Uterus (tissue), 4 donors: ENCODE data around the gene FEN1. TPM values are rescaled to one million over a fixed set of nuclear protein-coding genes. Genes with fewer than 3 reads are reported as not detected.

Source experiments
- DNase-seq, 2 donors: peaks; one replicate each; pipeline ENCODE4 v3.0.0-alpha.2; 2019 to 2020
- H3K27ac ChIP-seq, 2 donors: fragments of 200-600 bp; sonication (generic); 1 replicate in 1 of 2; 2 replicates in 1 of 2; pipeline ENCODE4 v1.5.1; 2016 to 2018
- H3K27me3 ChIP-seq, 2 donors: fragments of 200-600 bp; sonication (generic); one replicate each; pipeline ENCODE4 v1.5.1; 2018 to 2019; ENCODE audit warnings: control low read depth in 1 of 2
- H3K36me3 ChIP-seq, 2 donors: fragments of 200-600 bp; sonication (generic); one replicate each; pipeline ENCODE4 v1.5.1; 2019; ENCODE audit warnings: control low read depth in 1 of 2
- H3K4me1 ChIP-seq, 2 donors: fragments of 200-600 bp; sonication (generic); one replicate each; pipeline ENCODE4 v1.5.1; 2018 to 2019; ENCODE audit warnings: control low read depth in 1 of 2
- H3K4me3 ChIP-seq, 2 donors: fragments of 200-600 bp; sonication (generic); 1 replicate in 1 of 2; 2 replicates in 1 of 2; pipeline ENCODE4 v1.5.1; 2018 to 2019; ENCODE audit warnings: mild to moderate bottlenecking in 1 of 2
- H3K9me3 ChIP-seq, 2 donors: fragments of 200-600 bp; sonication (generic); one replicate each; pipeline ENCODE4 v1.5.1; 2019; ENCODE audit warnings: control low read depth in 1 of 2
- CTCF ChIP-seq, 4 experiments: fragments of 200-600 bp in 2 of 4; fragments of 450-650 bp in 2 of 4; sonication (generic) in 2 of 4; IDR thresholded peaks; one replicate each; pipeline ENCODE4 v1.5.1; 2016 to 2019; ENCODE audit warnings: antibody characterized with exemption in 4 of 4, mild to moderate bottlenecking in 2 of 4, moderate library complexity in 1 of 4
- POLR2A ChIP-seq, 2 donors: fragments of 450-650 bp; IDR thresholded peaks; one replicate each; pipeline ENCODE4 v1.6.1; 2016; ENCODE audit warnings: antibody characterized with exemption in 2 of 2, mild to moderate bottlenecking in 1 of 2, moderate library complexity in 1 of 2
- intact Hi-C: fragments of 100-400 bp; cut with DNase I; formaldehyde crosslinking; loops from one replicate; pipeline ENCODE4 v1.15.1; 2023; ENCODE audit warnings: low total_unique reads
- total RNA-seq, 4 donors: library from RNA; depleted of rRNA in 3 of 4; stranded (reverse); fragments of >200 nt in 3 of 4; gene quantifications; one replicate each; pipeline versions ENCODE4 v1.1.0 to v1.2.4, GENCODE V29; 2014 to 2023
- donor health status: DM: yes; HTN: yes; CAD: no.

FEN1 gene
- total RNA-seq, 4 donors from 2014 or later: 0.77 to 19.4 (median 6.8) TPM

DNA sequence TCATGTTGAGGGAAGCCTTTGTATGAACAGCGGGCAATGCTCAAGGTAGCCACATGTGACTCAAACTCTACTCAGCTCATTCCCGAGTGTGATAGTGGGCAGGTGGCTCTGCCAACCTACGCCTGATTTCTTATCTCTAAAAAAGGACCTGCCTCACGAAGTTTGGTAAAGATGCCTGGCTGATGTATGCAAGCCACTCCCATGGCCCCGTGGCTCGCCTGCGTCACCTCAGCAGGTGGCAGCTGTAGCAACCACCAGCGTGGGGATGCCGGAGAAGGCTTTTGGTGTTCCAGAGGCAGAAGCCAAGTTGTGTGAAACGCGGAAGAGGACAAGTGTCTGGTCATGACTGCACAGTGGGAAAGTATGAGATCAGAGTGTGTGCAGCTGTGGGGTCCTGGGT lies 40.8 kb downstream of the FEN1 start:
- Histone ChIP-seq H3K4me1 (peaks cover 11 to 22% of the 10 kb centered on the region in 2 donors), H3K27me3 (no peaks in the 10 kb centered on the region), H3K36me3 (no peaks in the 10 kb centered on the region), H3K27ac (peak overlapping the region in 1 of 2 donors; percentile 24), H3K9me3 (no peaks in the 10 kb centered on the region), H3K4me3 (no peak overlapping the region)
- TF ChIP-seq CTCF (IDR thresholded peaks at IDR 0.05) (no peak), POLR2A (IDR thresholded peaks at IDR 0.05) (no peak)
- intact Hi-C loops: no loop called here
- no peak for DNase-seq

DNA sequence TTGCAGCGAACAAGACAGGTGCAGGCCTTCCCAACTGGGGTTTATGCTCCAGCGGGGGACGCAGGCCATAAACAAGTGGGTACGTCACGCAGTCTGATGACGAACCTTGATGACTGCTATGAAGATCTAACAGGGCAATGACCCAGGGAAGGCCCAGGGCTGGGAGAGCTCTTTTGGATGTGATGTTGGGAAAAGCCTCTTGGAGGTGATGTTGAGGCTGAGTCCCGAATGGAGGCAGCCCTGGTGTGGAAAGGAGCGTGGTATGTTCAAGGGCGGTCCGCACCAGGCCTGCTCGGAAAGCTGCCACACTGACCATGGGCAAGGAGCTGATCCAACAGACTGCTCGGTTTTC lies 41.2 kb downstream of the FEN1 start:
- peaks cover 11 to 22% of the 10 kb centered on the region in 2 donors for H3K4me1 ChIP-seq
- peak overlapping the region; percentile 77 to 80 for H3K27ac ChIP-seq

GRCh38 chr11:61834278-61835048 lies 41.8 kb downstream of the FEN1 start:
- DNase-seq: peak; percentile 60 to 64
- intact Hi-C loops: no loop called here

More for the DNA sequence above, 41.2 kb downstream of the FEN1 start:
- H3K27me3 ChIP-seq: no peaks in the 10 kb centered on the region
- H3K4me3 ChIP-seq: no peak overlapping the region
- no peaks in the 10 kb centered on the region for H3K36me3 ChIP-seq
- intact Hi-C loops: no loop called here
- H3K9me3 ChIP-seq: no peaks in the 10 kb centered on the region
- no peak for DNase-seq
- no peak for TF ChIP-seq CTCF (IDR thresholded peaks at IDR 0.05)
- no peak for TF ChIP-seq POLR2A (IDR thresholded peaks at IDR 0.05)

GRCh38 chr11:61836193-61836592 lies 43.5 kb downstream of the FEN1 start:
- TF ChIP-seq POLR2A (IDR thresholded peaks at IDR 0.05): no peak
- DNase-seq: no peak
- intact Hi-C loops: no loop called here
- no peak overlapping the region for H3K4me3 ChIP-seq
- no peaks in the 10 kb centered on the region for H3K27me3 ChIP-seq
- no peaks in the 10 kb centered on the region for H3K36me3 ChIP-seq
- H3K4me1 ChIP-seq: peaks cover 9 to 18% of the 10 kb centered on the region in 2 donors
- peak overlapping the region in 1 of 2 donors; percentile 80 for H3K27ac ChIP-seq
- no peaks in the 10 kb centered on the region for H3K9me3 ChIP-seq

More at GRCh38 chr11:61834278-61835048, 41.8 kb downstream of the FEN1 start:
- Histone ChIP-seq H3K36me3 (no peaks in the 10 kb centered on the region), H3K4me1 (peaks cover 11 to 22% of the 10 kb centered on the region in 2 donors), H3K27ac (peak overlapping the region; percentile 77 to 80), H3K27me3 (no peaks in the 10 kb centered on the region), H3K9me3 (no peaks in the 10 kb centered on the region), H3K4me3 (no peak overlapping the region)
- no peak for TF ChIP-seq POLR2A (IDR thresholded peaks at IDR 0.05)
- no peak for TF ChIP-seq CTCF (IDR thresholded peaks at IDR 0.05)

- no peaks in the 10 kb centered on the region for H3K36me3 ChIP-seq
- intact Hi-C loops: no loop called here
- no peak for TF ChIP-seq POLR2A (IDR thresholded peaks at IDR 0.05)
- TF ChIP-seq CTCF (IDR thresholded peaks at IDR 0.05): no peak
- no peak overlapping the region for H3K27ac ChIP-seq
- H3K4me1 ChIP-seq: peaks cover 0 to 6% of the 10 kb centered on the region in 2 donors
- H3K27me3 ChIP-seq: no peaks in the 10 kb centered on the region
- no peak overlapping the region for H3K4me3 ChIP-seq
- DNase-seq: no peak
- H3K9me3 ChIP-seq: no peaks in the 10 kb centered on the region
Measured at GRCh38 chr11:61837411-61838005, 44.8 kb downstream of the FEN1 start.
